ENCODE data around the gene RNLS.

DNA sequence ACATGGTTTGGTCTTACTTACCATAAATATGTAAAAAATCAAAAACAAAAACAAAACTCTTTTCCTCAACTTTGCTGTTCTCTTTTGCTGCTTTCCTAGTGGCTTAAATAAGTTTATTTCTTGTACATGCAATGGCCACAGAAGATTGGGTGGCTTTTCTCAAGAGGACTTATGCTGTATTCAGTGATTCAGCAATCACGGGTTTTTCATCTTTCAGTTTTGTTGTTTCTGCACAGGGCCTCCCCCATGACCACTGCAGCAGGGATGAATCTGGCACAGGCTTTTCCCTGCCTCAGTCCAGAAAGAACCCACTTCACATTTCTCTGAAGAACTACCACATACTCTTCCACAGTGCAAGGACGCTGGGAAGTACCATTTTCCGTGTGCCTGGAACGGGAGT lies 355.0 kb downstream of the RNLS start:
- no peak for TF ChIP-seq POLR2AphosphoS5 (IDR thresholded peaks at IDR 0.05; ENCODE audit: low read depth, low read length)
- TF ChIP-seq, protein P1, sequence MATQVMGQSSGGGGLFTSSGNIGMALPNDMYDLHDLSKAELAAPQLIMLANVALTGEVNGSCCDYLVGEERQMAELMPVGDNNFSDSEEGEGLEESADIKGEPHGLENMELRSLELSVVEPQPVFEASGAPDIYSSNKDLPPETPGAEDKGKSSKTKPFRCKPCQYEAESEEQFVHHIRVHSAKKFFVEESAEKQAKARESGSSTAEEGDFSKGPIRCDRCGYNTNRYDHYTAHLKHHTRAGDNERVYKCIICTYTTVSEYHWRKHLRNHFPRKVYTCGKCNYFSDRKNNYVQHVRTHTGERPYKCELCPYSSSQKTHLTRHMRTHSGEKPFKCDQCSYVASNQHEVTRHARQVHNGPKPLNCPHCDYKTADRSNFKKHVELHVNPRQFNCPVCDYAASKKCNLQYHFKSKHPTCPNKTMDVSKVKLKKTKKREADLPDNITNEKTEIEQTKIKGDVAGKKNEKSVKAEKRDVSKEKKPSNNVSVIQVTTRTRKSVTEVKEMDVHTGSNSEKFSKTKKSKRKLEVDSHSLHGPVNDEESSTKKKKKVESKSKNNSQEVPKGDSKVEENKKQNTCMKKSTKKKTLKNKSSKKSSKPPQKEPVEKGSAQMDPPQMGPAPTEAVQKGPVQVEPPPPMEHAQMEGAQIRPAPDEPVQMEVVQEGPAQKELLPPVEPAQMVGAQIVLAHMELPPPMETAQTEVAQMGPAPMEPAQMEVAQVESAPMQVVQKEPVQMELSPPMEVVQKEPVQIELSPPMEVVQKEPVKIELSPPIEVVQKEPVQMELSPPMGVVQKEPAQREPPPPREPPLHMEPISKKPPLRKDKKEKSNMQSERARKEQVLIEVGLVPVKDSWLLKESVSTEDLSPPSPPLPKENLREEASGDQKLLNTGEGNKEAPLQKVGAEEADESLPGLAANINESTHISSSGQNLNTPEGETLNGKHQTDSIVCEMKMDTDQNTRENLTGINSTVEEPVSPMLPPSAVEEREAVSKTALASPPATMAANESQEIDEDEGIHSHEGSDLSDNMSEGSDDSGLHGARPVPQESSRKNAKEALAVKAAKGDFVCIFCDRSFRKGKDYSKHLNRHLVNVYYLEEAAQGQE (IDR thresholded peaks at IDR 0.05; ENCODE audit: insufficient read depth in 1 of 2, low read depth in 2 of 2, low read length in 2 of 2) = no peak
- TF ChIP-seq TAF1 (IDR thresholded peaks at IDR 0.05; ENCODE audit: borderline replicate concordance, insufficient read depth, low read length) = no peak
- TF ChIP-seq SIN3A (IDR thresholded peaks at IDR 0.05; ENCODE audit: borderline replicate concordance, insufficient read depth, low read length) = no peak
- no peak for TF ChIP-seq FOXP2 (optimal IDR thresholded peaks at IDR 0.05; ENCODE audit: borderline replicate concordance, extremely low read depth, extremely low read length, insufficient read depth)

Measured in PFSK-1 (cell line).